RWPE1 (cell line): ENCODE data around the gene NUP62.

Source experiments
- CTCF ChIA-PET: fragments of 350-600 bp; sonication (Branson Sonifier 250); formaldehyde crosslinking; extraction: SDS; loops from one replicate; lab custom pipeline; 2021; lab: Yijun Ruan, JAX
- POLR2A ChIA-PET: fragments of 400-600 bp; formaldehyde crosslinking; extraction: SDS; loops from one replicate; lab custom pipeline; 2020; ENCODE audit warnings: antibody characterized with exemption; ENCODE audit not compliant: low non-redundant PET; lab: Yijun Ruan, JAX
- DNase-seq: peaks from one replicate; pipeline ENCODE4 v3.0.0; 2012; ENCODE audit warnings: low spot score
- H3K27ac ChIP-seq: fragments of 450-650 bp; 2 replicates; pipeline ENCODE4 v1.5.1; 2017
- CTCF ChIP-seq: fragments of 450-650 bp; conservative IDR thresholded peaks from 2 replicates; pipeline ENCODE4 v1.5.1; 2017; ENCODE audit warnings: low read depth, mild to moderate bottlenecking

The NUP62 gene

DNA sequence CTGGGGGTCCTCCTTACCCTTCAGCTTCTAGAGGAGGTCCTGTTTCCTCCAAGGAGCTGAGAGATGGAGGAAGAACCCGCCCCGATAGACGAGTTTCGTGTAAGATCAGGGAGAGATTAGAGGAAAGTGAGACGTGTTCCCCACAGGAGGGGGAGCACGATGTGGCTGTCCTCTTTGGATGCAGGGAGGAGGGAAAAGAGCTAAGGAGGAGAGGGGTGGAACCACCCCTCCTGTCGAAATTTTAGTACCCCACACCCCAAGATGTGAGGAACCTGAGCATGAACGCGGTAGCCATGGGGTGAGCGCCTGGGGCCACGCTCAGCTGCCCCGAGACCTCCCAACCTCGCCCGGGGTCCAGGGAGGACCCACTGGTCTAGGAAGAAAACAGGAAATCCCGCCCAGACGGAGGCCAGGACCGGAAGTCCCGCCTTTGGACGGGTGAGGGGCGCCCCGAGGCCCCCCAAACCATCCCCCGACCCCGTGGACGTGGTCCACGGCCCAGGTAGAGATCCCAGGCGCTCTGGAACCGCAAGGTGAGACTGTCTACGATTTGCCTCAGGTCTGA, 53.4 kb downstream of the NUP62 start:
- no peak for TF ChIP-seq CTCF
- no peak for DNase-seq
- peak overlapping the region; percentile 96 for H3K27ac ChIP-seq
- CTCF ChIA-PET, result no interaction called here
- POLR2A ChIA-PET, result interaction anchor here (1.2 kb wide), 1 partner anchor 8 kb away, joined by 4 read pairs; the partner anchor contains the start of gene PNKP

GRCh38 chr19:49875177-49875576, 54.1 kb downstream of the NUP62 start:
- DNase-seq, result no peak
- POLR2A ChIA-PET, result no interaction called here
- TF ChIP-seq CTCF, result no peak
- CTCF ChIA-PET, result no interaction called here
- peak overlapping the region; percentile 96 for H3K27ac ChIP-seq

DNA sequence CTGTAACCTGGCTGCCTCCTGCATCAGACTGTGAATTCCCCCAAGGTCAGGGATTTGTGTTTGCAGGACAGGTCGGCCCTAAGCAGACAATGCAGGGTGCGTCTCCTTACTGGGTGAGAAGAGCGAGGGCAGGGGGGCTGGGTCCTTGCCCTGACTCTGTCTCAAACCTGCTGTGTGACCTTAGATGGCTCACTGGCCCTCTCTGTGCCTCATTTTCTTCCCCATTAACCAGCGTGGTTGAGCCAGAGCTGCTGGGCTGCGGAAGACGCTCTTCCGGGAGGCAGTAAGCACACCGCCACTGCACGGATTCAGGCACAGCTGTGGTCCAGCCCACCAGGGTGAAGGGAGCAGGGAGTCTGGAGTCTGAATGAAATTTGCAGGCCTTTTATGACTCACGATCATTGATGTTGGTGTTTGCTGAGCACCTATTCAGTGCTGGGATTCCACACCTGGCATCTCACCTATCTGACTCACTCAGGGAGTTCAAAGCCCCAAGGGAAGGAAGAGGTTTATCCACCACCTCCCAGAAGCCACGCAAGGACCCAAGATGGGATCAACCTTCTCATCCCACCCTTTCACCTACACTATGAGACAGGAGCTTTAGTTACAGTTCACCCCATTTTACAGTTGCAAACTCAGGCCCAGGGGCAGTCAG, 54.7 kb downstream of the NUP62 start:
- H3K27ac ChIP-seq, result peak overlapping the region; percentile 96
- DNase-seq, result no peak
- ChIA-PET POLR2A (no interaction called here), CTCF (no interaction called here)
- no peak for TF ChIP-seq CTCF

- ChIA-PET POLR2A (no interaction called here), CTCF (no interaction called here)
- DNase-seq, result no peak
- peak overlapping the region; percentile 96 for H3K27ac ChIP-seq
- no peak for TF ChIP-seq CTCF
These were observed 55.5 kb downstream of the NUP62 start for GRCh38 chr19:49873834-49874233.

- peak overlapping the region; percentile 96 for H3K27ac ChIP-seq
- ChIA-PET POLR2A (no interaction called here), CTCF (no interaction called here)
- no peak for DNase-seq
- no peak for TF ChIP-seq CTCF
These were observed 56.2 kb downstream of the NUP62 start for GRCh38 chr19:49873129-49873521.

- DNase-seq, result no peak
- ChIA-PET CTCF (no interaction called here), POLR2A (no interaction called here)
- H3K27ac ChIP-seq, result peak overlapping the region; percentile 96
- no peak for TF ChIP-seq CTCF
These were observed 56.8 kb downstream of the NUP62 start for GRCh38 chr19:49872245-49873128.
